ENCODE results near the gene KDELR3. TPM values are rescaled to one million over a fixed set of nuclear protein-coding genes. Genes with fewer than 3 reads are reported as not detected.
A peak's percentile ranks its signal among the peaks of the same experiment; 100 is the strongest.

KDELR3 gene
- total RNA-seq (2013; cell fraction: nucleolus; rRNA removed): 0.50 and 0.61 TPM in 2 replicates
- 0.45 TPM in 1 of 2 replicates, not detected in the other for total RNA-seq (2014; rRNA removed)
- 0.18 TPM in 1 of 2 replicates, not detected in the other for total RNA-seq (2014; rRNA removed; fragmentation: Illumina TruSeq; extraction: Trizol)
- total RNA-seq (2021): 0.18 and 0.19 TPM in 2 replicates
- 2.3 TPM for polyA plus RNA-seq (2011; ENCODE audit: low read depth)
- 0.98 and 1.4 TPM in 2 replicates for polyA plus RNA-seq (2011; rRNA removed)
- 0.90 and 1.1 TPM in 2 replicates for polyA plus RNA-seq (2011; cell fraction: cytosol; rRNA removed)
- 0.24 and 0.34 TPM in 2 replicates for polyA plus RNA-seq (2011; cell fraction: nucleus; rRNA removed)
- 1.8 and 2.4 TPM in 2 replicates for polyA plus RNA-seq (2012)
- 0.25 and 0.43 TPM in 2 replicates for polyA plus RNA-seq (2014; fragmentation: Illumina TruSeq; extraction: Trizol)
- under 1 TPM; 0.24 TPM for polyA plus RNA-seq (2014; fragmentation: Nextera tagmentation; extraction: Ambion mirVana)
- polyA plus RNA-seq (2014; rRNA removed): 0.15 and 0.36 TPM in 2 replicates
- polyA plus RNA-seq (2016; fragmentation: Nextera tagmentation; extraction: Ambion mirVana): under 1 TPM; 0.32 to 0.36 TPM
- 0.62 and 1.1 TPM in 2 replicates for polyA minus RNA-seq (2011; rRNA and poly(A)+ RNA removed)
- polyA minus RNA-seq (2011; cell fraction: cytosol; rRNA and poly(A)+ RNA removed): not detected in 2 replicates
- not detected in 2 replicates for polyA minus RNA-seq (2011; cell fraction: nucleus; rRNA and poly(A)+ RNA removed)
- Bru-seq, nascent RNA: percentile 21 among the genes with signal in this experiment
- BruChase-seq, experiment 1, labeled RNA remaining after a 6-hour chase: percentile 26 among the genes with signal in this experiment
- percentile 23 among the genes with signal in this experiment for BruChase-seq, experiment 2, labeled RNA remaining after a 2-hour chase
- long read RNA-seq, experiment 1, partial matches to known transcripts: 0 of 4 reads
- long read RNA-seq, experiment 1, other reads (novel, unspliced or antisense): 4 of 4 reads
- long read RNA-seq, experiment 2, partial matches to known transcripts: 0 of 2 reads
- long read RNA-seq, experiment 2, other reads (novel, unspliced or antisense): 1 of 2 reads

- Histone ChIP-seq H3K27me3 (replicated peaks in 1 of 2; ENCODE audit: control insufficient read depth in 2 of 2, insufficient read depth in 2 of 2, low read length in 1 of 2) (peaks cover 2 to 8% of the 10 kb centered on the region in 2 experiments), H4K20me1 (ENCODE audit: control insufficient read depth, insufficient read depth) (no peaks in the 10 kb centered on the region), H3K4me1 (ENCODE audit: control insufficient read depth, insufficient read depth, low read length) (no peaks in the 10 kb centered on the region), H3K27ac (ENCODE audit: control insufficient read depth, insufficient read depth) (no peak within 1 kb of the TSS), H3K4me3 (peak within 1 kb of the TSS; percentile 43; the same call in 1 of the 2 replicates), H3K9me3 (replicated peaks; ENCODE audit: control insufficient read depth, insufficient read depth, low read length) (no peaks in the 10 kb centered on the region), H3K9ac (ENCODE audit: control insufficient read depth, insufficient read depth, low read length) (no peak within 1 kb of the TSS; the same call in 1 of the 2 replicates), H3K79me2 (ENCODE audit: control insufficient read depth, insufficient read depth, low read length) (no peaks in the 10 kb centered on the region), H2AFZ (ENCODE audit: control insufficient read depth, low read depth, low read length) (peak within 1 kb of the TSS; percentile 58), H3K4me2 (ENCODE audit: control insufficient read depth, insufficient read depth) (peak within 1 kb of the TSS; percentile 100), H3K36me3 (ENCODE audit: control insufficient read depth in 2 of 2, insufficient read depth in 2 of 2, low read length in 1 of 2) (no peaks in the 10 kb centered on the region)
- SMC1A ChIA-PET (ENCODE audit: uncharacterized antibody, unreplicated experiment): no interaction called here
- DNase-seq (ENCODE audit: low read depth, low spot score) (no peak), ATAC-seq (peak; percentile 89), FAIRE-seq (peak; percentile 57)
- intact Hi-C loops (cut with micrococcal nuclease; ENCODE audit: unreplicated experiment) (no loop called here), in situ Hi-C loops (cut with MboI) (no loop called here)
- WGBS (ENCODE audit: insufficient coverage, insufficient replicate concordance, low lambda C conversion rate, missing lambda C conversion rate): 6% methylated on average over 41 of the region's 53 CpGs
- no TSS peak for BruUV-seq (replicated peaks)
- POLR2A ChIA-PET: interaction anchor here (0.6 to 1.0 kb wide), 2 partner anchors 34 to 683 kb away, joined by 3 to 5 read pairs; no protein-coding TSS in a partner anchor
- CTCF ChIA-PET: interaction anchor here (0.7 kb wide), 1 partner anchor 133 kb away, joined by 3 read pairs; no protein-coding TSS in a partner anchor
- RAD21 ChIA-PET (ENCODE audit: unreplicated experiment): no interaction called here
- TF ChIP-seq EED (IDR thresholded peaks at IDR 0.05; ENCODE audit: low read depth) (no peak), HCFC1 (IDR thresholded peaks at IDR 0.05; ENCODE audit: low read length) (no peak), EP300 (IDR thresholded peaks at IDR 0.05; ENCODE audit: borderline replicate concordance in 1 of 2, control insufficient read depth in 1 of 2, low read depth in 2 of 2, low read length in 2 of 2) (no peak), E4F1 (IDR thresholded peaks at IDR 0.05; ENCODE audit: borderline replicate concordance, partially characterized antibody) (no peak), ZNF384 (IDR thresholded peaks at IDR 0.05; ENCODE audit: borderline replicate concordance, low read depth, low read length) (no peak), YBX1 (IDR thresholded peaks at IDR 0.05) (no peak), RB1 (IDR thresholded peaks at IDR 0.05; ENCODE audit: borderline replicate concordance) (peak; percentile 65; the same call in 1 of the 2 replicates), RFX5 (IDR thresholded peaks at IDR 0.05; ENCODE audit: low read depth, low read length) (no peak), EZH2 (IDR thresholded peaks at IDR 0.05; ENCODE audit: borderline replicate concordance, control insufficient read depth, low read depth, low read length) (no peak), HDAC2 (IDR thresholded peaks at IDR 0.05) (no peak), TARDBP (IDR thresholded peaks at IDR 0.05; ENCODE audit: borderline replicate concordance) (no peak), NR2F1 (conservative IDR thresholded peaks at IDR 0.05) (0 out of 2 replicates have a peak, but pooled peaks have one; percentile 29), JUNB (IDR thresholded peaks at IDR 0.05) (no peak), ESRRA (IDR thresholded peaks at IDR 0.05; ENCODE audit: low read length) (no peak), IKZF1 (conservative IDR thresholded peaks at IDR 0.05) (peak; percentile 83)
- TF ChIP-seq, protein P1, sequence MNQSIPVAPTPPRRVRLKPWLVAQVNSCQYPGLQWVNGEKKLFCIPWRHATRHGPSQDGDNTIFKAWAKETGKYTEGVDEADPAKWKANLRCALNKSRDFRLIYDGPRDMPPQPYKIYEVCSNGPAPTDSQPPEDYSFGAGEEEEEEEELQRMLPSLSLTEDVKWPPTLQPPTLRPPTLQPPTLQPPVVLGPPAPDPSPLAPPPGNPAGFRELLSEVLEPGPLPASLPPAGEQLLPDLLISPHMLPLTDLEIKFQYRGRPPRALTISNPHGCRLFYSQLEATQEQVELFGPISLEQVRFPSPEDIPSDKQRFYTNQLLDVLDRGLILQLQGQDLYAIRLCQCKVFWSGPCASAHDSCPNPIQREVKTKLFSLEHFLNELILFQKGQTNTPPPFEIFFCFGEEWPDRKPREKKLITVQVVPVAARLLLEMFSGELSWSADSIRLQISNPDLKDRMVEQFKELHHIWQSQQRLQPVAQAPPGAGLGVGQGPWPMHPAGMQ (IDR thresholded peaks at IDR 0.05; ENCODE audit: borderline replicate concordance): no peak
These were observed at the start of gene KDELR3 for GRCh38 chr22:38467904-38468442. KDELR3 (plus strand) TSS chr22:38468096; CDS start chr22:38468234, 138 bp downstream.
